Measurements from ENCODE around the gene FAM240A. TPM values are rescaled to one million over a fixed set of nuclear protein-coding genes. Genes with fewer than 3 reads are reported as not detected.
A peak's percentile ranks its signal among the peaks of the same experiment; 100 is the strongest.

FAM240A gene
- total RNA-seq, 4 donors from 2014 or later, result 0.64 TPM; not detected in 3

- DNase-seq (ENCODE audit: low spot score in 2 of 2), result peak; percentile 64 to 78
- Histone ChIP-seq H3K4me3 (no peak overlapping the region), H3K27me3 (no peaks in the 10 kb centered on the region), H3K27ac (no peak overlapping the region), H3K36me3 (no peaks in the 10 kb centered on the region), H3K4me1 (peaks cover 40% of the 10 kb centered on the region), H3K9me3 (no peaks in the 10 kb centered on the region)
- WGBS, result 34% methylated on average over 6 of the region's 9 CpGs
- TF ChIP-seq POLR2AphosphoS5 (IDR thresholded peaks at IDR 0.05) (no peak), POLR2A (IDR thresholded peaks at IDR 0.05) (no peak), EP300 (IDR thresholded peaks at IDR 0.05) (no peak), CTCF (IDR thresholded peaks at IDR 0.05) (no peak)
These were observed 48.5 kb downstream of the FAM240A start for GRCh38 chr3:46660543-46661523.

GRCh38 chr3:46661776-46662766 is 49.7 kb downstream of the FAM240A start:
- no peak overlapping the region for H3K4me3 ChIP-seq
- 85% methylated on average over 15 of the region's 15 CpGs for WGBS
- H3K27ac ChIP-seq, result no peak overlapping the region
- peaks cover 44% of the 10 kb centered on the region for H3K4me1 ChIP-seq
- no peaks in the 10 kb centered on the region for H3K9me3 ChIP-seq
- no peaks in the 10 kb centered on the region for H3K27me3 ChIP-seq
- peak; percentile 48 to 69 for DNase-seq (ENCODE audit: low spot score in 2 of 2)
- no peak for TF ChIP-seq CTCF (IDR thresholded peaks at IDR 0.05)
- no peak for TF ChIP-seq EP300 (IDR thresholded peaks at IDR 0.05)
- no peak for TF ChIP-seq POLR2AphosphoS5 (IDR thresholded peaks at IDR 0.05)
- no peak for TF ChIP-seq POLR2A (IDR thresholded peaks at IDR 0.05)
- no peaks in the 10 kb centered on the region for H3K36me3 ChIP-seq

DNA sequence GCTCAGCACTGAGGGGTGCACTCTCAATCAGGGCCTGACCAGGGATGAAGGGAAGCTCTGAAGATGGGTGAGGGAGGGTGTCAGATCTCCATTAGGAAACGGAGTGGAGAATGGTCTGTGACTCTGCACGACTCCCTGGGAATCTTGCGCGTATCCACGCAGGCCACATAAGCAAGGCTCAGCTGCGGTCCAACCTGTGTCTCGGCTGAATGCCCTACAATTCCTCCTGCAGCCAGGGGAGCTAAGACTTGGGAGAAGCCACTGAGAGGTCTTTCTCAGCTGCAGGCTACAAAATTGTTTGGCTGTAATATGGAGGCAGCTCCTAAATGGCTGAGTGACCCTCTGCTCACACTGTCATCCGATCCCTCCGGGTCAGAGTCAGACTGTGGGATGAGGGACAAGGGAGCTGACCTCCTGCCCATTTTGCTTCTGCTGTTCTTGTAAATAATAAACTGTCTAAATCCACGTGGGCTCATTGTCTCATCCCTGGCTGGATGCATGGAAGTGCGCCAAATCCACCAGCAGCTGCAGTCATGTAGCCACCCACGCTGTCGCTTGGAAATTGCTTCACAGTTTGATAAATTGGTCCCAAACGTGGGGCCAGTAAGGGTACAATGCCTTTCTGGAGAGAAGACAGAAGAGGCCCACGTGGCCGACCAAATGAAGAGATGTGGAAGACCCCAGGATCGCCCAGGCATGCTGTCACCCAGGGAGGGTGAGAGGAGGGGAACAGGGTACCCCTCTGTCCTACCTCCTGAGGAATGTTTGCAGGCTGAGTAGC is 50.6 kb downstream of the FAM240A start:
- Histone ChIP-seq H3K4me3 (no peak overlapping the region), H3K9me3 (no peaks in the 10 kb centered on the region), H3K27ac (no peak overlapping the region), H3K4me1 (peaks cover 44% of the 10 kb centered on the region), H3K27me3 (no peaks in the 10 kb centered on the region), H3K36me3 (no peaks in the 10 kb centered on the region)
- DNase-seq (ENCODE audit: low spot score in 2 of 2), result peak; percentile 70 to 80
- 48% methylated on average over 15 of the region's 17 CpGs for whole genome bisulfite sequencing
- TF ChIP-seq EP300 (IDR thresholded peaks at IDR 0.05) (no peak), POLR2A (IDR thresholded peaks at IDR 0.05) (no peak)

DNA sequence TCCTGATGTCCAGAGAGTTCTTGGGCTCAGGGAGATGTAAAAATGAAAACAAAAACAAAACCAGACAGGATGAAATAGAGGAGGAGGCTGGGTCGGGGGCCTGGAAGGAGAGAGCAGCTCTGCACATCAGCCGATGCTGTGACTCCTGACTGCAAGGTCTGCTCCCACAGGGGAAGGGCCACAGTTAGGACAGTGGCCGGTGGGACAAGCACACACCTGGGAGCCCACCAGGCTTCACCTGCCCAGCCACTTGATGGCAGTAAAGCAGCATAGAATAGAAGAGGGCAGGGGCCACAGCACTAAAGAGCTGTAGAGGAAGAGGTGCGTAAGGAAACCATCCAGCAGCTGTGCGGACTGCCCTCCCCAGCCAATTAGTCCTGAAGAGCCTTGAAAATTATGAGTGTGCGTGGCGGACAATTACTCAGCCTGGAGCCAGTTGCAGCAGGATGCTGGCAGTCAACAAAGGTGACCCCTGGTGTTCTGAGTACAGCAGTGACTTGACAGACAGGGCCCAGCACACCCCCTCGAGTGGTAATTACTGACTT is 51.3 kb downstream of the FAM240A start:
- Histone ChIP-seq H3K4me1 (peaks cover 44% of the 10 kb centered on the region), H3K9me3 (no peaks in the 10 kb centered on the region), H3K27me3 (no peaks in the 10 kb centered on the region), H3K27ac (no peak overlapping the region), H3K4me3 (no peak overlapping the region), H3K36me3 (no peaks in the 10 kb centered on the region)
- WGBS, result 51% methylated on average over 8 of the region's 8 CpGs
- TF ChIP-seq POLR2A (IDR thresholded peaks at IDR 0.05), result no peak
- TF ChIP-seq CTCF (IDR thresholded peaks at IDR 0.05), result no peak
- no peak for TF ChIP-seq POLR2AphosphoS5 (IDR thresholded peaks at IDR 0.05)
- no peak for TF ChIP-seq EP300 (IDR thresholded peaks at IDR 0.05)
- peak; percentile 57 to 59 for DNase-seq (ENCODE audit: low spot score in 2 of 2)
